HG02981 (cell line): ENCODE data around the gene GNG12.

Source experiments
- ATAC-seq: cut with Tn5 transposase; IDR thresholded peaks from one replicate; pipeline ENCODE4 v1.9.1; 2021; ENCODE audit warnings: mild to moderate bottlenecking, moderate library complexity; ENCODE audit not compliant: unreplicated experiment

The GNG12 gene

DNA sequence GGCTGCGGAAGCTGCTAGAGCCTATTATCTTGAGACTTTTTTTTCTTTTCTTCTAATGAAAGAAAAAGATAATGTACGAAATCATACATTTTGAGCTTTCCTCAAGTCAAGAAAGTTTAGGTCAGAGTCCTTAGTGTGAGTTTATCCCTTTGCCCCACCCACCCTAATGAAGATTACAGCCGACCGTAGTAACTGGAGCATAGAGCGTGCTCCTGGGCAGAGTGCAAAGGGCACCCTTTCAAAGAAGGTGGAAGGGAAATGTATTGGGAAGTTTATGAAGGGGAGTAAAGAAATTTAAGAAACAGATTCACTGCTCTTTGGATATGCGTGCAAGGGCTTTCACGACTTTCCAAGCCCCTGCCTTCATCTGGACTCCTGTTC, 17.2 kb downstream of the GNG12 start:
- no peak for ATAC-seq

DNA sequence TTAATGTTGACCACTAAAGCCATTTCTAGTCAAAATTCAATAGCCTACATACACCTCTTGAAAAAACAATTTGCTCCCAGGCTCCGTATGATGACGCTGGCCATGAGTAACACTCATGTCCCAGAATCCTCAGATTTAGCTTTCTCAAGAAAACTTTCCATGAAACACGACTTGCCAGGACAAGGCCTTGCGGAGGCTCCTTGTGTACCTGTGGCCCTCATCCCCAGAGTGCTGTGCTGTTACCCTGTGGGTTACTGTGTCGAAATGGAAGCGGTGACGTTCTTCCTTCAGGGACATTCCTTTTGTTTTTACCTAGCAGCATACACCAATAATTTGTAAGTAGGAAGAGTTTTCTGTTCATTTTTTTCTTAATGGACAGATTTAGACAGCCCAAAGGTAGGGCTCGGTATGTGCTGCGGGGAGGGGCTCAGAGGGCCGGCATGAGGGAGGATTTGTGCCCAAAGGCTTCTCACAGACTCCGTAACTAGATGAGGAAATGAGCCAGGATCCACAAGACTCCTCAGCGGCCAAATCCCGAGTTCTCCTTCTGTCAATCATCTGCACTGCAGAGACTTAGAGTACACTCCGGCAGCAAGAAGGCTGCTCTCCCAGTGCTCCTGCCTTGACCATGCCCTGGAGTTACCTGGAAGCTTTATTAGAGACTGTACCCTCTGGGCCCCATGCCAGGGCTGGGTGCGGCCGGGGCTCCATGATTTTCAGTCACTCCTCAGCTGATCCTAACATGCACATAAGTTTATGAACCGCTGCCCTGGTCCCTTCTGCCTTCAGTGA, 17.8 kb downstream of the GNG12 start:
- ATAC-seq, result no peak

DNA sequence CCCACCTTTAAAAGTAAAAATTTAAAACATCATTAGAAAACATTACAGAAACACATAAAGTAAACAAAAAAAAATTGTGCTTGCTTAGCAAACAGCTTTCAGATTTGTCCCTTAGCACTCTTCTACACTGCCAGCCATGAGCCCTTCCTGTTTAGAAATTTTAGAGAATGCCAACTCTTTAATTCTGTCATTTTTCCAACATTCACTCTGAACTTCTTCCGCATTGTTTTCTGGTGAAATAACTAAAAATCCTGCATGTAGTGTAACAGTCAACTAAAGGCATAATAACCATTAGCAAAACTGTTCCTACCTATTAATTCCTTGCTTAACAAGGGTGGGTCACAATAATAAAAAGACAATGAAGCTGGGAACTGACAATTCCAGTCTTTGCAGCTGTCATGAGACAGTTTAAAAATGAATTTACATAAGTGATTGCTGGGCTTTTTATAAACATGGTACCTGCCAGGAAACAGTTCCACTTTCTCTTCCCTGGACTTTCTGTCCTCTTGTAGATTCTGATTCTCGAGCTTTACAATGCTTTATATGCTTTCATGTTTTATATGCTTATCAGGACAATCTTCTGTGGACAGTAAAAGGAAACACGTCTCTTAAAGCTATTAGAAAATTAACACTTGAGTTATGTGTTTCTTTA, 19.0 kb downstream of the GNG12 start:
- no peak for ATAC-seq

DNA sequence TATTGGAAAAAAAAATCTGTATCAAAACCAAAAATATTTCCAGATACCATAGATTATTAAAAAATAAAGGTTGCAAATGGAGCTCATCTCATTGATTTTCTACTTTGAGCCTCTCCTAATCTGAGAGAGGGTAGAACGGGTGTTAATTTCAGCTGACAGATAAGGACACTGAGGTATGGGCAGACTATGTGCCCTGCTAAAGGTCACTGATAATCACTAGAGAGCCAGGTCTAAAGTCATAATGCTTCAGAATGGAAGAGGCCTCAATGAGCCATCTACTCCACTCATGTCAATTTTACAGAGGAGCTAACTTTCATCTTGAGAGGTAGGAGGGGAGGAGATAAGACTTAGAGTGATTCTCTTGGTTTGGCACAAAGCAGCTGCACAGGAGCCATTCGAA, 21.0 kb downstream of the GNG12 start:
- no peak for ATAC-seq

DNA sequence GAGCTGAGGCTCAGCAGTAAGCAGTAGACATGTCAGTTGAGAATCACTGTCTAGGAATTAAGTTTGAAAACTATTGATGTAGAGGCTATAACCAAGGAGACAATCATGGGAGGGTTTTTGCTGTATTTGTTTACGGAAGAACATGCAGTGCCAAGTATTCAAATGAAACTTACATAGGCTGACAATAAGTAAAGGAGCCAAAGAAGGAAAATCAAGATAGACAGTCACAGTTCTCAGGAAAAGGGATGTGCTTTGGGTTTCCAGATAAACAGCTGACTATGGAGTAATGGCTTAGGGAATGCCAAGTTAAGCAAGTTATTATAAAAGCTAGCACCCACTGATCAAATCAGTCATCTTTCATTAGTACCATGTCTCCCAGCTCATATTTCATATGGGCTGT, 21.5 kb downstream of the GNG12 start:
- ATAC-seq, result no peak

DNA sequence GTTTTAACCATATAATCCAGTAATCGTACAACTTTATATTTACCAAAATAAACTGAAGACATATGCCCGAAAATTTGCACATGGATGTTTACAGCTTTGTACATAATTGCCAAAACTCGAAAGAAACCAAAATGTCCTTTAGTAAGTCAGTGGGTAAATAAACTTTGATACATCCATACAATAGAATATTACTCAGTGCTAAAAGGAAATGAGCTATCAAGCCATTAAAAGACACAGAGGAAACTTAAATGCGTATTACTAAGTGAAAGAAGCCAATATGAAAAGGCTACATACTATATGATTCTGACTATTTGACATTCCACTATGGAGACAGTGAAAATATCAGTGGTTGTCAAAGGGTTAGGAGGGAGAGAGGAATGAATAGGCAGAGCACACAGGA, 23.4 kb downstream of the GNG12 start:
- no peak for ATAC-seq

DNA sequence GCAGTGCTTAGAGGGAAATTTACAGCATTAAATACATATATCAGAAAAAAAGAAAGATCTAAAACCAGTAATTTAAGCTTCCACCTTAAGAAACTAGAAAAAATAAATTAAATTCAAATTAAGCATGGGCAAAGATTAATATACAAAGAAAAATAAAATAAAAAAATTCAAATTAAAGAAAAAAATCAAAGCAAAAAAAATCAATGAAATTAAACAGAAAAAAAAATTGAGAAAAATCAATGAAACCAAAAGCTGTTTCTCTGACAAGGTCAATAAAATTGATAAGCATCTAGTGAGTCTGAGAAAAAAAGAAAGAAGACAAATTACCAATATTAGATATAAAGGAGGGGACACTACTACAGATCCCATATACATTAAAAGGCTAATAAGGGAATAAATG, 26.0 kb downstream of the GNG12 start:
- no peak for ATAC-seq

DNA sequence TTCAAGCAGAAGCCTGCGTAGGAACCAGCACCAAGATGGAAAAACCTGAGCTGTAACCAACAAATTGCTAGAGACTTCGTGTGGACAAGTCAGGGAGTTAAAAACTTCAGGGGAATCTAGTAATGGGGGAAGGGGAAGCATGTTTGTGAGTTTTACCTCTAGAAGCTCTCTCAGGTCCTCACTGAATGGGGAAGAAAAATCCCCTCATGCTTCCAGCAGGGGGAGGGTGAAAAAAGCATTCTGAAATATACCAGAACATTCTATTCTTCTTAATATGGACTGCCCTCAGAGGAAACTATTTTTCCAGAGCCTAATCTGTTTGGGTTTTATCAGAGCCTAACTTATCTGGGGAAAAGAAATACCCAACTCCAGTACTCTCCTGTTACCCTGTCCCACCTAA, 28.6 kb downstream of the GNG12 start:
- no peak for ATAC-seq

DNA sequence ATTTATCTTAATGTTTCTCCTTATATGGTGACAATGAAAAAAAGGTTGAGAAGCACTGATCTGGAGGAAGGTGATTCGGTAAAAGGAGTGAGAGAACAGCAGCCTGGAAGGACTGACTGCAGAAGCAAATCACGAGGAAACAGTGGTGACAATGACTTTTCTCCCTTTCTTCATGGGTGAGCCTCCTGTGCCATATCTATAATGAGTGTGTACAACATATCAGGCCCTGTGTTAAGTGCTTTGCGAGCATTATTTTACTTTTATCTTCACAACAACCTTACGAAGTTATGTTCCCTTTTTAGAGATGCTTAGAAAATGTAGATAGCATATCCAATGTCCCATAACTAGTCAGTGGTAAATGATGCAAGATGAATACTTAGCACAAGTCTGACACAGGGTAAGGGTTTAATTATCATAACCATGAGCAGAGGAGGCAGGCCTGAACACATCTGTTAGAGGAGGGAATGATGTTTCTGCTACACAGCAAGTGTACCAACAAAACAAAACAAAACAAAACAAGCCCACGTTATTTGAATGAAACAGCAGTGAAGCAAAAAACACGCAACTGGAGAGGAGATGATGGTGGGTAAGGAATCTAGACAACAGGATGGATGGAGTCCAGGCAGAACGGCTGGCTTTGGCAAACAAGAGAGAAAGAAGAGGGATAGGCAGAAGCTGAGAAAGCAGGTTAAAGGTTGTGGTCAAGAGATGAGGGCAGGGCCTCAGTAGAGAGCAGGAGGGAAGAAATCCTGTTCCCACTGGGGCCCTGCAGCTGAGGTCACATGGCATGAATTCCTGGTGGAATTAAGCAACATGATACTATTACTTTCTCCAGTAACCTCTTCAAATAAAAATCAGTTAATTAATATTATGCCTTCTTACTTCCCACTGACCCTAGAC, 29.6 kb downstream of the GNG12 start:
- ATAC-seq, result no peak

DNA sequence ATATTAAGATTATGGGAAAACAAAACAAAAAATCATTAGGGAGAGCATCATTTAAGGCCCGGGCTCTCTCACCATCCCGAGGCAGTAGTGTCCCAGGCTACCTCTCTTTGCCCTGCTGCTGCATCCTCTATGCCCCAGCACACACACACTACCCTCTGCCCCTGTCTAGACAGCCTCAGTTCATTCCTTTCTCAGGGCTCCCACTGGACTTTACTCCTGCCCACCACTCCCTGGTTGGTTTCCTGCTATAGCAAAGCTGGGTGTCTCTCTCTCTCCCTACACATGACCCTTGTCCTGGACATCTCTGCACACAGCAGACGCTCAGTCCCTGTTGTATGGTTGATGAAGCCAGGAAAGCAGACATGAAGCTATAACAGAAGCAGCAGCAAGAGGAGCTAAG, 30.7 kb downstream of the GNG12 start:
- ATAC-seq, result no peak

DNA sequence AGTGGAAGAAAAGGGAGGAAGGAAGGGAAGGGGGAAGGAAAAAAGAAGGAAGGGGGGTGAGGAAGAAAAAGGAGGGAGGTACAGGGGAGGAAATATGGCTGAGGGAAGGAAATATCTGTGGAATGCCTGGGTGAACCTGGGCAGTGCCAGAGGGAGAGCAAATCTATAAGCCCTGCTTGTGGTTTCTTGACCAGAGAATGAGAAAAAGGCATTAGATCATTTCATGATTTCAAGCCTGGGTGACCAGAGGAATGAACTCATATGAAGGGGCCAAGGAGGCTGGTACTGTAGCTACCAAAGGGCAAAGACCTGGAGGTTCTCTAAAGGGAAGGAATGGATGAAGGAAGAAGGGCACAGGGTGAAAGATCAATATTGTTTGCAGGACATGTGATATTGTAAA, 31.4 kb downstream of the GNG12 start:
- no peak for ATAC-seq

DNA sequence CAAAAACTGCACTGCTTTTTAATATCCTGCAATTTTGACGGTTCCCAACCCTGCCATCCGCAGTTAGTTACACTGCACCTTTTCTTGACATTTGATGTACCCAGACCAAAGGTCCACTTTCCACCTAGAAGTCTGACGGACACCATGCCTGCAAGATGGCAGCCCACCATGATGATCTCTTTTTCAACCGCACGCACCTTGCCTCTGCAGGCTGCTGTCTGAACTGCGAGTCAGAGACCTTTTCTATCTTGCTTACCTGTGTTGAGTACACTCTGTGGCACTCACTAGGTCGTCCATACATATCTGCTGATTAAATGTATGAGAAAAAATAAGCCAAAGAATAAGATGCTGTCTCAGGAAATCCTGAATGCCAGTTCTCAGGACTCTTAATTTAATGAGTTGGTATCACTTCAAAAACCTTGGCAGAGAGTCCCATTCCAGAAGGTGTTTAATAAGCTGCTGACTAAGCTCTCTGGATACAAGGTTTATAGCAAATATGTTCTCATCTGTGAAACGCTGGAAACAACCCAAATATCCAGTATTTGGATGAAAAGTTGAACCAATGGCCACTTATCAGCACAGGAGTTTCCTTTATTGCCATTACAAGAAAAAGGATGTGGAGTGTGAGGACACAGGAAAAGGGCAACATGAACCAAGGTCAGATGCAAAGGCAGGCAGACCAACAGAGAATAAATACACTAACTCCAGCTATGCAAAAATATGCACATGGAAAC, 37.9 kb downstream of the GNG12 start:
- ATAC-seq, result no peak

DNA sequence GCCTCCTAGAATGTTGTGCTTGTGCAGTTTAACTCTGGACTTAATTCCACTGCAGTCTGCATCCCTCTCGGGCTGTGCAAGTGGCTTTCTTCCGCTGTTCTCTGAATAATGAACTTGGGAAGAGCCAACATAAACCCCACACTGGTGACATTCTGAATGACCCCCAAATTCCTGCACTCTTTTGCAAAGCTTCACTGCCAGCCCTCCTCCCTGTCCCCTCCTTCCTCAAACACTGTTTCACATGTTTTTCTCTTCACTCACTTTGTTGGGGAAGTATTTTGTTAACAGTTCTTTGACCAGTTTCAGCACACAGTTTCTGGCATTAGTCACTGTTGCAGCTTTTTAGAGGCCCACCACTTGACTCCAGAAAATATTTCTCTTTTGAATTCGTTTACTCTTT, 39.7 kb downstream of the GNG12 start:
- no peak for ATAC-seq

DNA sequence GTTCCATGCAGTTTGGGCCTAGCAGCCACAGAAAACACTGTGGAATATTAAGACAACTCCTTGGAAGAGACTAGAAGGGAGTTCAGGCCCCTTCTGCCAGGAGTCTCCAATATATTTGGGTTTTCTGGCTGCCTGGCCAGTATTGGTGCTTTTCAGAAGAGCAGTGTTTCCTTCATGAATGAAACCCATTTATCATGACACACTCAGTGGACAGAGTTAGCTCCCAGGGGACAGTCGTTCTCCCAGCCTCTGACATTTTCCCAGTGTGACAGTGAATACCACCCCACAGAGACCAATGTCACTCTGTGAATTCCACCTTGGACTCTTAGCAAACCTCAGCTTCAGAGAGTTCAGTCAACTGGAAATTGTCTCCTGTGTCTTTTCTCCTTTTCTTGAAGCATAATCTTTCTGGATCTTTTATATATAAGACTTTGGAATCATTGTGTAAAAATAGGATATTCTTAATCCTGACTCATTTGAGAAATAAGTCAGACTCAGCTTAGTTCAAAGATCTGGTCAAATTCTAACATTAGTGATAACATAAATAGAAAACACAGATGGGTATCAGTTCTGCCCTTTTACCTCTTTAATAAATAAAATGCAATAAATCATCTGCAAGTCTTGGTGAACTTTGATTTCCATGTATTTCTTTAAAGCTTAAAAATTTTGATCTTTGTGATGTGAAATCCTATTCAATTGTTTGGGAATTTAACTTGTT, 40.4 kb downstream of the GNG12 start:
- no peak for ATAC-seq

DNA sequence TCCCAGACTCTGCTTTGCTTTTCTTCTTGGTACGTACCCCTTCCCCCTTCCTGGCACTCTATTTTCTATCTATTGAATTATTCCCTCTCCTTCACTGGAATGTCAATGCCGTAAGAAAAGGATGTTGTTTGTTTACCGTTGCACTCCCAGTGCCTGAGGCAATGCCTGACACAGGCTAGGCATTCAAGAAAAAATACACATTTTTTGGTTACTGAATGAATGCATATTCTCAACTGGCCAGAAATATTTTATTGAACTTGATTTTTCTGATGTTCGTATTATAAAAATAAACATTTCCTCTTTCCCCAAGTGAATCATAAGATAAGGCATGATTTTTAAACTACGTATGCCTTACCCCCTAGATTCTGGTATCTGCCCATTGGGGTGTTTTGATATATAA, 41.2 kb downstream of the GNG12 start:
- ATAC-seq, result no peak

DNA sequence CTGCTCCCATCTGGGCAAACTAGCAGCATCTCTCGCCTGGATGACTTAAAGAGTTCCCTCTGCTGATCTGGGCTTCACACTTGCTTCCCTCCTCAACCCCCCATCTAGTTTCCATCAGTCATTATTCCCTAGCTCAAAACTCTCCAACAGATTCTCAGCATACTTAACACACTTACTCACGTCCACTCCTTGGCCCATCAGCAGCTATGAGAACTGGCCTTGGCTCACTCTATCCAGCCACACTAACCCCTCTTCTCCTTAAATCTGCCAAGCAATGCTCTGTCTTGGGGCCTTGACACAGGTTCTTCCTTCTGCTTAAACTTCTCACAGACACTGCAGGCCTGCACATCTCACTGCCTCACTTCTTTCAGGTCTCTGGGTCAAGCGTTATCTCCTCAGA, 41.6 kb downstream of the GNG12 start:
- ATAC-seq, result no peak

DNA sequence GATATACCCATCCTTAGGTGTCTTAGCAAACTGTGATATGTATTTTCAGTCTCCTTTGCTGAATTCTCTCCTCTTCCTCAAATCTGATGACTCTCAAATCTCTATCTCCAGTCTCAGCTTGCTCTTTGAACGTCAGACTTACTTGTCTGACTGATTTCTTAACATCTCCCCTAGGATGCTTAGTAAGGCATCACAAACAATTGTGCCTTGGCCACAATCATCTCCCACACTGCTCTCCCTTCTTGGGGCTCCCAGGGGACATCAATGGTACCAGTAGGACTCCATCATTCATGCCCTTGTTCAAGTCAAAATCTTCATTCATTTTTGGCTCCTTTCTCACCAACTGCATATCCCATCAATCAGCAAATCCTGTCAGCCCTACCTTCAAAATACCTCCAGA, 42.0 kb downstream of the GNG12 start:
- ATAC-seq, result no peak

DNA sequence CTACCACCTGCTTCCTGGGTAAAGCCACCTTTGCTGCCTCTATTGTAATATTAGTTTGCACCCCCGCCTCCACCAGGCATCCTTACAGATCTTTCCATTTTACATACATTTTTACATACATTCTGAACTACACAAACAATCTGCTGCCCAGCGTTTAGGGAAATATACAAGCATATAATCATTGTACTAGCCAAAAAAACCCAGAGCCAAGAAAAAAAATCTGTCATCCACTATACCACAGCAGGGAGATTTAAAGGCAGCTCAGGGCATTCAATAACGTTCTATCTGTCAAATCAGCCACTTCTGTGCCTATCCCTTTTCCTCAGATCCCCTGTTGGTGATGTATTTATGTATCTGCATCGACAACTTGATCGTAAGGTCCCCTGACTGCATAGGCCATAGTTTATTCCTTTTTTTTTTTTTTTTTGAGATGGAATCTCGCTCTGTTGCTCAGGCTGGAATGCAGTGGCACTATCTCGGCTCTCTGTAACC, 43.0 kb downstream of the GNG12 start:
- ATAC-seq, result no peak

DNA sequence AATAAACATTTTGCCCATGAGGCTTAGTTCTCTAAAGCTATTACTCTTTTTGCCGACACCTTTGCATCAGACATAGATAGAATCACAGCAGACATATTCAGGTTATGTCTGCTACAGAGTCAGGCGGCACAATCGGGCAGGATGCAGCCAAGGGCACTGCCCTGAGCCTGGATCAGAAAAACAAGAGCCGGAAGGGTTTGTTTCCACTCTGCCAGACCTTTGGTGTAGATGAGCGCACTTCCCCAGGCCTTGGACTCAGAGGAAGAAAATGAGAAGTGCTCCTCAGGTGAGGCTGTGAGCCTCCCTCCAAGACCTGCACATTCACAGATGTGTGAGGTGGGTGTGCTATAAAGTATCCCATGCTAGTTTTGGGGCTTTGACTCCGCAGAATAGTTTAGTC, 43.7 kb downstream of the GNG12 start:
- ATAC-seq, result no peak

DNA sequence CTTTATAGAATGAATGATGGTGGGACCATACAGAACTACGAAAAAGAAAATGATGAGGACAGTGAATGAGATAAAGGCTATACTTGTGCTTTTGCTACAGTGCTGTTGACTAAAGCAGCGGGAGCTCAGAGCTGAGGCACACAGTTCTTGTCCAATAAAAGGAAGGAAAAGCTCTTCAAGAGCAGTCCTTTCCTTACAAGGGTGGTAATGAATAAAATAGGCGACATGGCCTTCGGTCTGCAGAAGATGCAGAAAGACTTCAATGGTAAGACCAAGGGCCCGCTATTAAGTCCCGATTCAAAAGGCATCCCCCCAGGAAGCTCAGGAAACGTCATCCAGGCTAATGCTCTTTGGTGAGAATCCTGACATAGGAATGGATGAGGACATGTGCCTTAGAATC, 44.4 kb downstream of the GNG12 start:
- no peak for ATAC-seq
